ENCODE results near the gene DNAAF1. TPM values are rescaled to one million over a fixed set of nuclear protein-coding genes. Genes with fewer than 3 reads are reported as not detected.
A peak's percentile ranks its signal among the peaks of the same experiment; 100 is the strongest.

DNAAF1 gene
- total RNA-seq, 4 donors from 2014 or later: 0.20 to 1.1 (median 0.90) TPM; not detected in 1

DNA sequence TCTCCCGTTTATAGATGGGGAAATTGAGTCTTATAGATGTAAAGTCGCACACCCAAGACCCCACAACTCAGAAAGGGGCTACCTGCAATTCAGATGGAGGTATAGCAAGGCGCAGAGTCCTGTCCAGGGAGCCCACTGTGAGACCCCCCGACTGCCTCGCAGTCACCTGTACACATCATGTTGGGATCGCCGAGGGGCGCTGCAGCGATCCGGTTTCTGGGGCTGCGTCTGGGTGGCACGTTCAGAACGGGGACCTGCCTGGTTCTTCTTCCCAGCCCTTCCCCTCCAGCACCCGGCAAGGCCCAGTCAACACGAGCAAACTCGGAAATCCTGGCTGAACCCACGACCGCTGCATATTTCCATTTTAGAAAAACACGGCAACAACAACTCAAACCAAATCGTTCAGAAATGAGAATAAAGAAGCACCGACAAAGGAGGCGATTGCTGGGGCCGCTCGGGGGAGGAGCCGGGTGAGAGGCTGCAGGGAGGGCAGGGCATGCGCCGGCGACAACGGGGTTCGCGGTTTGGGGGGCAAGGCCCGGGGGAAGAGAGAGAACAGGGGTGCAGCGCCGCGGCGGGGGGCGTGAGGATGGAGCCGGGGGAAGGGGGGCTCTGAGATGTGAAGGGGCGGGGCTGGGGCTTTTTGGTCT lies 774 bp upstream of the DNAAF1 start:
- Histone ChIP-seq H3K36me3 (no peaks in the 10 kb centered on the region), H3K27me3 (no peaks in the 10 kb centered on the region), H3K9me3 (no peaks in the 10 kb centered on the region), H3K4me3 (peak overlapping the region; percentile 85 to 97 (median 95)), H3K27ac (peak overlapping the region; percentile 82 to 93 (median 87)), H3K4me1 (peaks cover 0 to 18% (median 6%) of the 10 kb centered on the region in 4 donors)
- TF ChIP-seq EP300 (IDR thresholded peaks at IDR 0.05): no peak
- TF ChIP-seq, protein P1, sequence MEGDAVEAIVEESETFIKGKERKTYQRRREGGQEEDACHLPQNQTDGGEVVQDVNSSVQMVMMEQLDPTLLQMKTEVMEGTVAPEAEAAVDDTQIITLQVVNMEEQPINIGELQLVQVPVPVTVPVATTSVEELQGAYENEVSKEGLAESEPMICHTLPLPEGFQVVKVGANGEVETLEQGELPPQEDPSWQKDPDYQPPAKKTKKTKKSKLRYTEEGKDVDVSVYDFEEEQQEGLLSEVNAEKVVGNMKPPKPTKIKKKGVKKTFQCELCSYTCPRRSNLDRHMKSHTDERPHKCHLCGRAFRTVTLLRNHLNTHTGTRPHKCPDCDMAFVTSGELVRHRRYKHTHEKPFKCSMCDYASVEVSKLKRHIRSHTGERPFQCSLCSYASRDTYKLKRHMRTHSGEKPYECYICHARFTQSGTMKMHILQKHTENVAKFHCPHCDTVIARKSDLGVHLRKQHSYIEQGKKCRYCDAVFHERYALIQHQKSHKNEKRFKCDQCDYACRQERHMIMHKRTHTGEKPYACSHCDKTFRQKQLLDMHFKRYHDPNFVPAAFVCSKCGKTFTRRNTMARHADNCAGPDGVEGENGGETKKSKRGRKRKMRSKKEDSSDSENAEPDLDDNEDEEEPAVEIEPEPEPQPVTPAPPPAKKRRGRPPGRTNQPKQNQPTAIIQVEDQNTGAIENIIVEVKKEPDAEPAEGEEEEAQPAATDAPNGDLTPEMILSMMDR (IDR thresholded peaks at IDR 0.05): peak in 1 of 5 experiments; percentile 8
- 1% methylated on average over 38 of the region's 39 CpGs for WGBS, 2 donors
- DNase-seq (ENCODE audit: low spot score in 2 of 2): no peak

DNA sequence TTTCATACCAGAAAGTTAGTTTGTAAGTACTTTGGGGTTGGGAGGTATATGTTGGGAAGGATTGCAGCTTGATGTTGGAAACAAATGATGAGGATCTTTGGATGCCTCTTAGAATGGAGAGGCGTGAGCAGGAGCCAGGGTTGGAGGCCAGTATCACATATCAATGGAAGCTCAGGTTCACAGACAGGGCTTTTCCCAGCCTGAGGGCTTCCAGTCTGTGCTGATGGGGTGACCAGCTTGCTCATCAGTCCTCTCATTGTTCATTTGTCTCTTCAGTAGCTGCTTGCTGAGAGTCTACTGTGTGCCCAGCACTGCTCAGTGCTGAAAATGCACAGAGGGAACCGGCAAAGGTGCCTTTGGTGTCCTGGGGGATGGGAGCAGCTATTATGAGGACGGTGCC lies 5.8 kb downstream of the DNAAF1 start:
- 51 to 66% methylated on average over 3 of the region's 3 CpGs for WGBS, 2 donors
- no peak for DNase-seq (ENCODE audit: low spot score in 2 of 2)
- TF ChIP-seq, protein P1 (IDR thresholded peaks at IDR 0.05): no peak
- TF ChIP-seq POLR2A (IDR thresholded peaks at IDR 0.05): no peak
- TF ChIP-seq EP300 (IDR thresholded peaks at IDR 0.05): no peak
- Histone ChIP-seq H3K27me3 (no peaks in the 10 kb centered on the region), H3K27ac (no peak overlapping the region), H3K9me3 (no peaks in the 10 kb centered on the region), H3K4me3 (no peak overlapping the region), H3K4me1 (peaks cover 0 to 6% (median 0%) of the 10 kb centered on the region in 4 donors), H3K36me3 (no peaks in the 10 kb centered on the region)

DNA sequence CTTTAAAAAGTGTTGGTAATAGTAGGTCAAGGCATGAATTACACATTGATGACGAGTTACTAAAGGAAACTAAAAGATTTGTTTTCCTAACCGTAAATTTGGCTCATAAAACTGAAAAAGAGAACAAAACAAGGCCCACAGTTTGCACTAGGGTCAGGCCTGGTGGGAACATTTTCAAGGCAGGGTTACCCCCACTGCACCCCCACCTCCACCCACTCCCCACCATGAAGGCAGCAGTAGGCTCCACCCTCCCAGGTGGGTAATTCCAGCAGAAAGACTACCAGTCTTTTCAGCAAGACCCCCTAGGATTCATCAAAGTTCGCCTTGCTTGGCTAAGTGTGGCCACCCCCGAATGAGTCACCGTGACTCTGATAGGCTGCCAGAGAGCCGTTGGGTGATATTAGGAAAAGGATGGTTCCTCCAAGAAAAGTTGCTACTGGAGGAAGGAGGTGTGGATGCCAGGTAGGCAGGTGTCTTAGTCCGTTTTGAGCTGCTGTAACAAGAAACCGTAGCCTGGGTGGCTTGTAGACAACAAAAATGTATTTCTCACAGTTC lies 8.6 kb downstream of the DNAAF1 start:
- H3K9me3 ChIP-seq: no peaks in the 10 kb centered on the region
- TF ChIP-seq, protein P1 (IDR thresholded peaks at IDR 0.05): no peak
- TF ChIP-seq EP300 (IDR thresholded peaks at IDR 0.05): no peak
- TF ChIP-seq POLR2A (IDR thresholded peaks at IDR 0.05): no peak
- H3K27me3 ChIP-seq: no peaks in the 10 kb centered on the region
- no peak for DNase-seq (ENCODE audit: low spot score in 2 of 2)
- H3K27ac ChIP-seq: no peak overlapping the region
- peaks cover 0 to 6% (median 0%) of the 10 kb centered on the region in 4 donors for H3K4me1 ChIP-seq
- H3K4me3 ChIP-seq: no peak overlapping the region
- H3K36me3 ChIP-seq: no peaks in the 10 kb centered on the region
- WGBS, 2 donors: 53% methylated on average over 8 of the region's 8 CpGs

DNA sequence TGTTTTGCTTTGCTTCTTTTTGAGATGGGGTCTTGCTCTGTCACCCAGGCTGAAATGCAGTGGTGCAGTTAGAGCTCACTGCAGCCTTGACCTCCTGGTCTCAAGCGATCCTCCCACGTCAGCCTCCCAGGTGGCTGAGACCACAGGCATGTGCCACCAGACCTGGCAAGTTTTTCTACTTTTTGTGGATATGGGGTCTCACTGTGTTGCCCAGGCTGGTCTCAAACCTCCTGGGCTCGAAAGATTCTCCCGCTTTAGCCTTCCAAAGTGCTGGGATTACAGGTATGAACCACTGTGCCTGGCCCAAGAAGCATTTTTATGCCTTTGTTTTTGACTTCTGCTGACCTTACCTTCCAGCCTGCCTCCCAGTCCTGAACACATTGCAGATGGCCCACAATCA lies 10.1 kb downstream of the DNAAF1 start:
- no peak for TF ChIP-seq EP300 (IDR thresholded peaks at IDR 0.05)
- TF ChIP-seq, protein P1 (IDR thresholded peaks at IDR 0.05): no peak
- no peak for TF ChIP-seq POLR2A (IDR thresholded peaks at IDR 0.05)
- Histone ChIP-seq H3K9me3 (no peaks in the 10 kb centered on the region), H3K36me3 (no peaks in the 10 kb centered on the region), H3K4me1 (peaks cover 0 to 6% (median 0%) of the 10 kb centered on the region in 4 donors), H3K27me3 (no peaks in the 10 kb centered on the region), H3K27ac (no peak overlapping the region), H3K4me3 (no peak overlapping the region)
- DNase-seq (ENCODE audit: low spot score in 2 of 2): no peak
- WGBS, 2 donors: 96 to 98% methylated on average over 4 of the region's 4 CpGs

DNA sequence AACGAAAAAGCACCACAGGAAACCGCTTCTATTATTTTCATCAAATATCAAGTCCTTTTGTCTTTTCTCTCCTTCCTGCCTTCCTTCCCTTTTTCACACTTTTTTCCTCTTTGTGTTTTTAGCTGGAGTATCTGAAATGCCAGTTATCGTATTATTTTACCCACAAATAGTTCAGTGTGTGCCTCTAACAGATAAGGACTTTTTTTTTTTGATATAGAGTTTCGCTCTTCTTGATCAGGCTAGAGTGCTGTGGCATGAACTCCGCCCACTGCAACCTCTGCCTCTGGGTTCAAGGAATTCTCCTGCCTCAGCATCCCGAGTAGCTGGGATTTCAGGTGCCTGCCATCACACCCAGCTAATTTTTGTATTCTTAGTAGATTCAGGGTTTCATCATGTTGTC lies 10.7 kb downstream of the DNAAF1 start:
- no peak overlapping the region for H3K4me3 ChIP-seq
- H3K27ac ChIP-seq: no peak overlapping the region
- DNase-seq (ENCODE audit: low spot score in 2 of 2): no peak
- TF ChIP-seq, protein P1 (IDR thresholded peaks at IDR 0.05): no peak
- TF ChIP-seq EP300 (IDR thresholded peaks at IDR 0.05) (no peak), POLR2A (IDR thresholded peaks at IDR 0.05) (no peak)
- peaks cover 0 to 6% (median 0%) of the 10 kb centered on the region in 4 donors for H3K4me1 ChIP-seq
- H3K27me3 ChIP-seq: no peaks in the 10 kb centered on the region
- no peaks in the 10 kb centered on the region for H3K9me3 ChIP-seq
- H3K36me3 ChIP-seq: no peaks in the 10 kb centered on the region
- 83 to 91% methylated on average over 6 of the region's 6 CpGs for WGBS, 2 donors

Measured in tibial nerve (tissue), 4 donors.